PC-9 (cell line): ENCODE measurements around the gene TCEA2. TPM values are rescaled to one million over a fixed set of nuclear protein-coding genes. Genes with fewer than 3 reads are reported as not detected.
"Not testable (repeated sequence)": the region's sequence is repeated elsewhere in the genome, so short reads cannot be mapped to it uniquely, and the experiment has no call there.

ENCODE experiments used
- BruUV-seq: library from RNA; stranded (reverse); fragments of 400-500 nt; replicated peaks from 2 replicates; lab custom pipeline; 2021; lab: Mats Ljungman, UMichigan
- CTCF ChIA-PET: fragments of 300-600 bp; sonication (Branson Sonifier 250); formaldehyde crosslinking; loops from one replicate; lab custom pipeline; 2022; ENCODE audit warnings: antibody characterized with exemption; lab: Charles Lee
- POLR2A ChIA-PET: fragments of 300-600 bp; sonication (Branson Sonifier 250); formaldehyde crosslinking; loops from one replicate; lab custom pipeline; 2022; ENCODE audit warnings: antibody characterized with exemption; ENCODE audit not compliant: unreplicated experiment; lab: Charles Lee
- DNase-seq, 2 experiments: peaks; one replicate each; pipeline versions ENCODE4 v3.0.0 to v3.0.0-alpha.2; 2015 to 2022; ENCODE audit warnings: mixed read lengths in 1 of 2
- H2AFZ ChIP-seq: fragments of 200-600 bp; sonication (generic); 2 replicates; pipeline ENCODE4 v1.8.1; 2017; ENCODE audit warnings: antibody characterized with exemption
- H3F3A ChIP-seq: fragments of 200-600 bp; sonication (generic); 2 replicates; pipeline ENCODE4 v1.8.1; 2017; ENCODE audit warnings: antibody characterized with exemption, mild to moderate bottlenecking, low read depth; ENCODE audit not compliant: insufficient read depth
- H3K27ac ChIP-seq: fragments of 200-600 bp; sonication (generic); 2 replicates; pipeline ENCODE4 v1.6.1; 2016; ENCODE audit warnings: mixed run types
- H3K27me3 ChIP-seq: fragments of 200-600 bp; sonication (generic); 2 replicates; pipeline ENCODE4 v1.6.1; 2016; ENCODE audit warnings: low read depth, mixed run types; ENCODE audit not compliant: insufficient read depth
- H3K36me3 ChIP-seq: fragments of 200-600 bp; sonication (generic); 2 replicates; pipeline ENCODE4 v1.6.1; 2016; ENCODE audit warnings: low read depth, mixed run types
- H3K4me1 ChIP-seq: fragments of 200-600 bp; sonication (generic); replicated peaks from 2 replicates; pipeline ENCODE4 v1.6.1; 2016; ENCODE audit warnings: mixed run types; ENCODE audit not compliant: insufficient read depth
- H3K4me2 ChIP-seq: fragments of 200-600 bp; sonication (generic); 2 replicates; pipeline ENCODE4 v1.6.1; 2017; ENCODE audit warnings: mixed run types
- H3K4me3 ChIP-seq: fragments of 200-600 bp; sonication (generic); 2 replicates; pipeline ENCODE4 v1.6.1; 2016; ENCODE audit warnings: mixed run types
- H3K79me2 ChIP-seq: fragments of 200-600 bp; sonication (generic); 2 replicates; pipeline ENCODE4 v1.6.1; 2017; ENCODE audit warnings: low read depth, mixed run types
- H3K9me2 ChIP-seq: fragments of 200-600 bp; sonication (generic); 2 replicates; pipeline ENCODE4 v1.8.1; 2017; ENCODE audit warnings: mild to moderate bottlenecking; ENCODE audit not compliant: insufficient read depth
- H3K9me3 ChIP-seq: fragments of 200-600 bp; sonication (generic); 2 replicates; pipeline ENCODE4 v1.8.1; 2016; ENCODE audit warnings: low read depth; ENCODE audit not compliant: insufficient read depth
- H4K20me1 ChIP-seq: fragments of 200-600 bp; sonication (generic); 2 replicates; pipeline ENCODE4 v1.8.1; 2017; ENCODE audit not compliant: insufficient read depth
- CTCF ChIP-seq: fragments of 200-600 bp; sonication (generic); conservative IDR thresholded peaks from 2 replicates; pipeline ENCODE4 v1.6.1; 2017; ENCODE audit warnings: mixed run types, antibody characterized with exemption, mild to moderate bottlenecking, moderate library complexity
- EZH2 ChIP-seq: fragments of 200-600 bp; sonication (generic); IDR thresholded peaks from 2 replicates; pipeline ENCODE4 v1.8.0; 2017; ENCODE audit warnings: antibody characterized with exemption, low read depth
- intact Hi-C: fragments of 100-400 bp; cut with micrococcal nuclease; formaldehyde crosslinking; loops from one replicate; pipeline ENCODE4 v1.10.0; 2022; ENCODE audit not compliant: unreplicated experiment
- total RNA-seq: library from RNA; stranded (reverse); gene quantifications from 2 replicates; pipeline ENCODE4 v1.2.3, GENCODE V29; 2021

TCEA2 gene
- total RNA-seq, 1 experiment from 2014 or later, result 100 TPM

DNA sequence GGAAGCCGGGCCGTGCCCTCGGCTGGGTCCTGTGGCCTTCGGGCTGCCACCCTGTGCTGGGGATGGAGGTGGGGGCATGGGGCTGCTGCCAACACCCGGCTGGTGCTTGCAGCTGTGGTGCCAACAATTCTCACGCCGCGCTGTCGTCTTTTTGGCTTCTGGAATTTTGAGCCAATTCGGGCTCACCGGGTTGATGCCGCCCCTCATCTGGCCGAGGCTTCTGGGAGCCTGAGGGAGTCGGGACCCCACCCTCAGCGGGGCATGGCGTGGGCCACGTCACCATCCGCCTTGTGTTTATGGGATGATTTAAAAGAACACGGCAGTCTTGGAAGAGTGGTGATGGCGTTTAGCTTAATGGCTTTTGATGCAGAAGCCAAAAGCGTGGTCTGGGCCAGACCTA lies 53.0 kb downstream of the TCEA2 start:
- H3K9me3 ChIP-seq, result no peaks in the 10 kb centered on the region
- BruUV-seq, result no TSS peak
- no peak overlapping the region for H3K27ac ChIP-seq
- TF ChIP-seq CTCF (no peak), EZH2 (no peak)
- H3K79me2 ChIP-seq, result no peaks in the 10 kb centered on the region
- no peaks in the 10 kb centered on the region for H4K20me1 ChIP-seq
- no peaks in the 10 kb centered on the region for H3K4me1 ChIP-seq
- DNase-seq, result peak in 1 of 2 experiments; percentile 25
- H3K4me3 ChIP-seq, result no peak overlapping the region
- POLR2A ChIA-PET, result interaction anchor here (0.7 kb wide), 1 partner anchor 106 kb away, joined by 3 read pairs; no protein-coding TSS in a partner anchor
- H3K36me3 ChIP-seq, result no peaks in the 10 kb centered on the region
- H3F3A ChIP-seq, result peaks cover 6% of the 10 kb centered on the region; the same call in 1 of the 2 replicates
- peaks cover 53% of the 10 kb centered on the region for H3K27me3 ChIP-seq
- no peak overlapping the region for H2AFZ ChIP-seq
- CTCF ChIA-PET, result no interaction called here
- intact Hi-C loops, result no loop called here
- H3K4me2 ChIP-seq, result no peak overlapping the region
- no peaks in the 10 kb centered on the region for H3K9me2 ChIP-seq

DNA sequence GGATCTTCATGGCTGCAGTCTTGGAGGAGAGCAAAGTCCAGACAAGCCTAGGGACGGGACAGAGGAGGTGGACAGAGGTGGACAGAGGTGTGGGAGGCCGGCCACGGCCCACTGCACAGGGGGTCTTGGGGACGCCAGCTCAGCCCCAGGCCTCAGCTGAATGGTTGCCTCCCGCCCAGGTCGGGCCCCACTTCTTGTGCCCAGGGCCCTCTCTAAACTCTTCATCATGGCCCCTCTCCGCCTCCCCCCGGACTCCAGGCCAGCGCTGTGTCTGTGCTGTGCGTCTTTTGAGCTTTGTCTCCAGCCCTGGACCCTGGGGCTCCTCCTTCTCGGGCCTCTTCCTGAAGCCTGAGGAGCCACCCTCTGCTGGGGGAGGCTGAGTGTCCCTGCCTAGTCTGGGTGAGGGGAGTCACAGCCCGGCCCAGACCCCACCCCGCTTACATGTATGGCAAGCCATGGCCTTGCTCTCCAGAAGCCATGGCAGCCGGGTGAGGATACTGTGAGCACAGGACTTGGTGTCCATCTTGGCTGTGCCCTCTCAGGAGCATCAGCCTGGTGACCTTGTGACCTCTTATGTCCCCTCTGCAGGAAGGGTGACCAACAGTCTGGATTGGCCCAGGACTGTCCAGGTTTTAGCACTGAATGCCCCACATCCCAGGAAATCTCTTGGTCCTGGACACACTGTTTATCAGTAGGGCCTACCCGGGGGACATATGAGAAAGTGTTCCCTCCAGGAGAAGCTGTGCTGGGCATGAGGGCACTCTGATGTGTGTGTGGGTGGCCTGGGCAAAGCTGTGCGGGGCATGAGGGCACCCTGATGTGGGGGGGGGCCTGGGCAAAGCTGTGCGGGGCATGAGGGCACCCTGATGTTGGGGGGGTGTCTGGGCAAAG lies 53.8 kb downstream of the TCEA2 start:
- H3K27ac ChIP-seq, result no peak overlapping the region
- no TSS peak for BruUV-seq
- no peak overlapping the region for H3K4me2 ChIP-seq
- no peaks in the 10 kb centered on the region for H3K9me3 ChIP-seq
- no peaks in the 10 kb centered on the region for H3K9me2 ChIP-seq
- H3F3A ChIP-seq, result peaks cover 6% of the 10 kb centered on the region; the same call in 1 of the 2 replicates
- no peak overlapping the region for H2AFZ ChIP-seq
- H4K20me1 ChIP-seq, result no peaks in the 10 kb centered on the region
- TF ChIP-seq EZH2, result no peak
- TF ChIP-seq CTCF, result no peak
- H3K27me3 ChIP-seq, result peaks cover 55% of the 10 kb centered on the region
- H3K79me2 ChIP-seq, result no peaks in the 10 kb centered on the region
- H3K4me3 ChIP-seq, result no peak overlapping the region
- H3K36me3 ChIP-seq, result no peaks in the 10 kb centered on the region
- DNase-seq, result peak in 1 of 2 experiments; percentile 33
- no peaks in the 10 kb centered on the region for H3K4me1 ChIP-seq
- POLR2A ChIA-PET, result interaction anchor here (0.7 kb wide), 1 partner anchor 105 kb away, joined by 3 read pairs; no protein-coding TSS in a partner anchor
- CTCF ChIA-PET, result interaction anchor here (0.6 kb wide), 1 partner anchor 14 kb away, joined by 9 read pairs; no protein-coding TSS in a partner anchor
- intact Hi-C loops, result no loop called here

DNA sequence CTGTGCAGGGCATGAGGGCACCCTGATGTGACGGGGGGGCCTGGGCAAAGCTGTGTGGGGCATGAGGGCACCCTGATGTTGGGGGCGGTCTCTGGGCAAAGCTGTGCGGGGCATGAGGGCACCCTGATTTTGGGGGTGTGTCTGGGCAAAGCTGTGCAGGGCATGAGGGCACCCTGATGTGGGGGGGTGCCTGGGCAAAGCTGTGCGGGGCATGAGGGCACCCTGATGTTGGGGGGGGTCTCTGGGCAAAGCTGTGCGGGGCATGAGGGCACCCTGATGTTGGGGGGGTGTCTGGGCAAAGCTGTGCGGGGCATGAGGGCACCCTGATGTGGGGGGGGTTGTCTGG lies 54.4 kb downstream of the TCEA2 start:
- intact Hi-C loops, H3K27ac ChIP-seq, H2AFZ ChIP-seq, H3K4me1 ChIP-seq, H3K9me2 ChIP-seq, H3K36me3 ChIP-seq, H3K4me3 ChIP-seq, BruUV-seq, H3K4me2 ChIP-seq, POLR2A ChIA-PET, H3F3A ChIP-seq, H3K9me3 ChIP-seq, H3K79me2 ChIP-seq, DNase-seq, H4K20me1 ChIP-seq: not testable (repeated sequence)
- peaks cover 55% of the 10 kb centered on the region for H3K27me3 ChIP-seq
- CTCF ChIA-PET, result interaction anchor here (0.6 kb wide), 1 partner anchor 15 kb away, joined by 9 read pairs; no protein-coding TSS in a partner anchor
